ENCODE data around the gene SLC7A8.

The SLC7A8 gene

GRCh38 chr14:23154964-23155587 is 28.4 kb downstream of the SLC7A8 start:
- DNase-seq = no peak

- DNase-seq = peak; percentile 58
These were observed 29.3 kb downstream of the SLC7A8 start for GRCh38 chr14:23153851-23154796.

DNA sequence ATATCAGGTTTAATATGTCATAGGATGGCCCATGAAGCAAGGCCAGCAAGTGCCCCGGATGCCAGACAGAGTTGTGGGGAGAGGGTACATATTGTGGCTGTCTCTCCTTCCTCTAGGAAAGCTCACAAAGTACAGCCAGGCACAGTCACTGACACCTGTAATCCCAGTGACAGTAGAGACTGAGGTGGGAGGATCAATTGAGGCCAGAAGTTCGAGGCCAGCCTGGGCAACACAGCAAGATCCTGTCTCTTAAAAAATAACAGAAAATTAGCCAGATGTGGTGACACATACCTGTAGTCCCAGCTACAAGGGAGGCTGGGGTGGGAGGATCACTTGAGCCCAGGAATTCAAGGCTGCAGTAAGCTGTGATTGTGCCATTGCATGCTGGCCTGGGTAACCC is 32.1 kb downstream of the SLC7A8 start:
- no peak for DNase-seq

DNA sequence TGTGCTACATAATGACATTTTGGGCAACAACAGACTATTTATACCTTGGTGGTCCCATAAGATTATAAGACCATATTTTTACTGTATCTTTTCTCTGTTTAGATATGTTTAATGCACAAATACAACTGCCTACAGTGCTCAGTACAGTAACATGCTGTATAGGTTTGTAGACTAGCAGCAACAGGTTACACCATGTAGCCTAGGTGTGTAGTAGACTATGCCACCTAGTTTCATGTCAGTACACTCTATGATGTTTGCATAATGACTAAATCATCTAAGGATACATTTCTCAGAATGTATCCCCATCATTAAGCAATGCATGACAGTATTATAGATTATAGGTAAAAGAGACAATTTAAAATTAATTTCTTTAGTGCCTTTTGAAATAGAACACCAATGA is 33.7 kb downstream of the SLC7A8 start:
- DNase-seq = no peak

- no peak for DNase-seq
These were observed 34.7 kb downstream of the SLC7A8 start for GRCh38 chr14:23148591-23149249.

DNA sequence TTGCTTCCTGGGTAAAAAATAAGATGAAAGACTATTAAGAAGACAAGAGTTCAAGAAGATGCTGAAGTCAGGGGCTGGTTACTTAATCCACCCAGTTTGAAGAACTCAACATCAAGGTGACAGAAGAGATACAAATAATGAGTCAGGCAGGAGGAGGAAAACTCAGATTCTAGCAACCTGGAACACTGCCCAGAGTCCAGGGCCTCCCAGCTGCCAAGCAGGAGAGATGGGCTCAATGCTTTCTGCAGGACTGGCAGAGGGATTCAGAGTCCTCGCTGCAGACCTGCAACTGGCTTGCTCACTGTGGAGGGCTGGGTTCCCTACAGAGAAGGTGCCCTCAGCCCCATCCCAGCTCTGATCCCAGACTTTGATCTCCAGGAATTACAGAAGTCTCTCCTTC is 35.8 kb downstream of the SLC7A8 start:
- no peak for DNase-seq

DNA sequence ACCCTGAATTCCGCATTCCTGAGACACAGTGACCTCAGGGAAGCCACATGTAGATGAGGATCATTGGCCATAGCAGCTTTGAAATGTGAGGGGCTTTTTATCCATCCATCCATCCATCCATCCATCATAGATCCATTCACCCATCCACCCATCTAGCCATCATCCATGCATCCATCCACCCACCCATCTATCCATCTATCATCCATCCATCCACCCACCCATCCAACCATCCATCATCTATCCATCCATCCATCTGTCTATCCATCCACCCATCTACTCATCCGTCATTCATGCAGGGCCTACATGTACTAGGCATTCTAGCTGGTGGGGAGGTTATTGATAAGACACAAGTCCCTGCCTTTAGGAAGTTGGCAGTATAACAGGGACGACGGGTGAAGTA is 36.5 kb downstream of the SLC7A8 start:
- no peak for DNase-seq

DNA sequence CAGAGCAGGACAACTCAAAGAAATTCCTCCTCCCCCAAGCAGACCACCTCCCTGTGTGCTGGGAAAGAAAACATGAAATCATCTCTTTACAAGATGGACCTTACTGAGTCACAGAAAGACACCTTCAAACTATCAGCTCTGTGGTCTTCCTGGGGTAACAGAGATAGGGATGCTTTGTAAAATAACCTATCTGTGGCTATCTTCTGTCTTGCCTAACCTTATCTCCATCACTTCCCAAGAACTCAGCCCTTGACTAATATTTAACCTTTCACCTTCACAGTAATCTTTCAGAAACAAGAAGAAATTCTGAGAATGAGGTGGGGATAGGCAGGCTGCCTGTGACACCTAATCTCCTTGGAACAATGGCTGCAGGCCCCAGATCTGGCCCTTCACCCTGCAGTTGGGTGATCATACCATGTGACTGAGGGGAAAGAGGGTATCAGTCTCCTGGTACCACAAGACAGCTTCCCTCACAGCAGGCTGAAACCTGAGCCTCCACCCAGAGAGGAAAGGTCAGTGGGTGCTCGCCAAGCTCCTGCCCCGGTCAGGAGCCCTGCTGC is 37.0 kb downstream of the SLC7A8 start:
- no peak for DNase-seq

GRCh38 chr14:23145794-23146350 is 37.6 kb downstream of the SLC7A8 start:
- no peak for DNase-seq

- DNase-seq = no peak
These were observed 39.5 kb downstream of the SLC7A8 start for GRCh38 chr14:23143911-23144310.

- DNase-seq = no peak
These were observed 40.6 kb downstream of the SLC7A8 start for GRCh38 chr14:23142826-23143225.

DNA sequence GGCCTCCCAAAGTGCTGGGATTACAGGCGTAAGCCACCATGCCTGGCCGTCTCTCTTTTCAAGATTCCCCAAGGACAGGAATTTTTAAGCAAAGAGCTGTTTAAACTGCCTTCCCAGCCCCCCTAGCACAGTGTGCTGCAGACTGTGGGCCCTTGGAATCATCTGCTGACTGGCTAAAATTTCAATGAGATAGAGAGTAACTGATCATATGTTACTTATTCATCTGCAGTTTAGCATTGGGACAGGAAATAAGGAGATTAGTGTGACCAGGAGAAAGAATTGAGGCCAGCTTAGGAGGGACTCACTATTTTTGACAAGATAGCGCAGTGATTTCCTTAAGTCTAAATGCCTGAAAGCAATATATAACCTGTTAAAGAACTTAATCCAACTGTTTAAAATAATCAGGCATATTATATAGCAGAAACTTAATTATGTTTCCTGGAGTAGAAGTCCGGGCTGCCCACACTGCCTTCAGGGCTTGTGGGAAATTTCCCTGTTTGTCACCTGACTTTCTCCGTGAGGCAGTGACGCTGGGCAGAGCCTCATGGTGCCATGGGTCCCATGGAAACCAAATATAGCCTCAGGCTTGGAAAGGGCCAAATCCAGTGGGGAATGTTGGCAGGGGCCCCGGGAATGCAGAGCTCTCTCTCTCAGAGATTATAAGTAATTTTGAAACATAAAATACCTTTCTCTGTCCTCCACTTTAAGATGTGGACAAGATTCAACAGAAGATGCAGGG is 41.6 kb downstream of the SLC7A8 start:
- DNase-seq = no peak

DNA sequence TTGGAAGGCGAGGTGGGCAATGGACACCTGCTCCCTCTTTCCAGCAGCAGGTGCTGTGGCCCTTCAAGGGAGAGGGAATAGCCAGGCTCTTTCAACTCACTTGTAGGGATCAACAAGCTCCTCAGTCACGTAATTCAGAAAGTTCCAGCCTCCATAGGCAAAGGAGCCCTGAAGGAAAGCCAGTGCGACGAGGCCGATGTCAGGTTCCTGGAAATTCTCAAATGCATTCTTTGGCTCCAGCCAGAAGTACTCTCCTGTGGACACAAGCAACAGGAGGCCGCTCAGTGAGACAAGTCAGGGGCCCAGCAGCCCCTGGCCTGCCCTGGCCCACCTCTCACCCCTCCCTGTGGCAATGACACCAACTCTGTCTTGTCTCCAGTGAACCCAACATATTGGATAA is 43.1 kb downstream of the SLC7A8 start:
- no peak for DNase-seq

- DNase-seq = no peak
These were observed 43.6 kb downstream of the SLC7A8 start for GRCh38 chr14:23139874-23140273.

DNA sequence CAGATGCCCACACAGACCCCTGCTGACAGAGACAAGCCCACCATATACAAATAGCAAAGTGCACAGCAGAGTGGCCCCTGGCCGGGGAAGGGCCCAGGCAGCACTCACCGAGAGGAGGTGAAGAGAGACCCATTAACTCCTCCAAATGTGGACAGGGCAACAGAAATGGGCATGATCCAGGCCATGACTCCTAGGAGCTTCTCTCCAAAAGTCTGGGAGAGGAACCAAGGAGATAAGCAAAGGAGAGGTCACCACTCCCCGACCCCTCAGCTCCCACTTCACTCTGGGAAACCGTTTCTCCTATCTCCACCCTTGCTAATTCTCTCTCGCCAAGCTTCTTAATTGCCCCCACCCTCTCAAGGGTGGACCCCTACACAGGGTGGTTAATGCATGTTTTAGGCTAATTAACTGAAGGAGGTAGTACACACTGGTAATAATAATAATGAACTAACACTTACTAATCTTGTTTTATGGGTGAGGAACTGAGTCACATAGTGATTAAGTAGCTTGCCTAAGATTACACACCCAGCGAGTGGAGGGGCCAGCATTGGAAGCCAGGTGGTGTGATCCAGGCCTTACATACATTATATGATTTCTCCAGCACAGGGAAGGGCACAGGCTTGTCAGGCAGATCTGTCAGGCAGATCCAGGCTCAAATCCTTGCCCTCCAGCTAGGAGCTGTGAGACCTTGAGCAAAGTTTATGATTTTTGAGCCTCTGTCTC is 45.5 kb downstream of the SLC7A8 start:
- no peak for DNase-seq

DNA sequence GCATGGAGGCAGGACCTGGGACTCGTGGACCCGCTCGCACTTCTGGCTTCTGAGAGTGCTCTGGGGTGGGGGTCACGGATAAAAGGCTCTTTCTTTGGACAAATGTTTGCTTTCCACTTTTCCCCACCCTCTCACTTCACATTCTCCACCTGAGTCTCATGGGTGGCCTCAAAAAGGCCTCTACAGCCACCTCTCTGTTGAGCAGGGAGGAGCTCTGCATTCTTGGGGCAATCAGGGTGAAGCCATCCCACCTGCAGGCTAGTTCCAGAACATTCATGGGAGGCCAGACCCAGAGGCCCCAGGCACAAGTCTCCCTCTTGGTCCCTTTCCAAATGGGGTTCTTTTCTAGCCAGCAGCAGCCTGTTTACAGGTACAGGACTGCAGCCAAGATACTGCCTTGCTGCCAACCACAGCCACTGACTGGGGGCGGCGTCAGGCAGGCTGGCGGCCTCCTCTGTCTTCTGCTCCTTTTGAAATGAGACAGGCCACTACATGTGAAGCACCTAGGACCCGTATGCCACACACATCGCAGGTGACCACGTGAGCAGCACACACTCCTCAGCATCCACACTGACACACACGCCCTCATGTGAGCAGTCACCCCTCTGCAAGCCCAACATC is 46.2 kb downstream of the SLC7A8 start:
- DNase-seq = no peak

DNA sequence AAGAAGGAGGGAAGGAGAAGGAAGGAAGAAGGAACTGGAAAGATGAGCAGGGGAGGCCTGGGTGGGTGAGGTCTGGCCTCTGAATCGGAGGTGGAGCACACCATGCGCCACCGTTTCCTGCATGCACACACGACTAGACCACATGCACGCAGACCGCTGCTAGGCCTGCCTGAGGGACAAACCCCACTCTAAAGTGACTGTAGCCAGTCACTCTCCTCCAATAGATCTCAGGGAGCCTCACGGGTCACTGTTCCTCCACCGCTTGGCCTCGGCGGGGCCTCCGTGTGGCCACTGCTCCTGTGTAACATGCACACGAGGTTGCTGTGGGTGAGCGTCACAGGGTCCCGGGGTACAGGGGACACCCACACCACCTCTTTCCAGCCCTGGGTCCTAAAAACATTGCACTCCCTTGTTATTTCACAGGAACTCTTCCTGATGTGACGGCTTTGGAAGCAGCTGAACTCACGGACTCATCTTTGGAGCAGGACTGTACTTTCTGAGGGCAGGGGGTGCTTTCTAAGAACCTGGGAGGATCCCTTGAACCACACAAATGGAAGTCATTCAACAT is 46.8 kb downstream of the SLC7A8 start:
- no peak for DNase-seq

DNA sequence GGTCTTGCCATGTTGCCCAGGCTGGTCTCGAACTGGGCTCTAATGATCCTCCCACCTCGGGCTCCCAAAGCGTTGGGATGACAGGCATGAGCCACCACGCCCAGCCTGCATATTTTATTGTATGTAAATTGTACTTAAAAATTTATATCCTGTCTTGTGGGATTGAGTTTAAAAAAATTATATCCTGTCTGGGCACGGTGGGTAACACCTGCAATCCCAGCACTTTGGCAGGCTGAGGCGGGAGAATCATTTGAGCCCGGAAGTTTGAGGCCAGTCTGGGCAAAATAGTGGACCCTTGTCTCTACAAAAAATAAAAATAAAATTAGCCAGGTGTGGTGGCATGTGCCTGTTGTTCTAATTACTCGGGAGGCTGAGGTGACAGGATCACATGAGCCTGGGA is 50.5 kb downstream of the SLC7A8 start:
- no peak for DNase-seq

GRCh38 chr14:23131482-23131881 is 52.0 kb downstream of the SLC7A8 start:
- no peak for DNase-seq

DNA sequence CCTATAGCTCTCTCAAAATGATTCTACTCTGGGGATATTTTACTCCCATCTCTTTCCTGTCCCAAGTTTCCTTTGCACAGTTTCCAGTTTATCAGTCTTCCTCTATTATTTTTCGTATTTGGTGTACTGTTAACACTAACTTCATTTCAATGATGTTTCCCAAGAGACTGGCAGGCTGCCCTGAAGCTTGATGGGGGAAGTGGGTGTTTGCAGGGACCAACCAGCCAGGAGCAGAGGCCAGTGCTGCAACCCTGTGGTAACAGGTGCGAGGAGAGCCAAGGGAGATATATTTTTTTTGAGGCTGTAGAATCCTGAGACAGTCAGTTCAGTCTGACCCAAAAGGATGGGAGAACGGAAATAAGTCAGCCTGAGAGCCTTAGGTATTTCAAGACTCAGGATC is 52.6 kb downstream of the SLC7A8 start:
- DNase-seq = no peak

- no peak for DNase-seq
These were observed 53.6 kb downstream of the SLC7A8 start for GRCh38 chr14:23129759-23130316.
